Stimulated activated CD4-positive, alpha-beta T cell treated with anti-CD3 and anti-CD28 coated beads, Interleukin-2, amount 100 ng/mL, for 48 hours (primary cell): ENCODE measurements around the gene TP53AIP1.

ENCODE experiments used
- DNase-seq, 2 donors: peaks; one replicate each; pipeline ENCODE4 v3.0.0-alpha.2; 2020

The TP53AIP1 gene

DNA sequence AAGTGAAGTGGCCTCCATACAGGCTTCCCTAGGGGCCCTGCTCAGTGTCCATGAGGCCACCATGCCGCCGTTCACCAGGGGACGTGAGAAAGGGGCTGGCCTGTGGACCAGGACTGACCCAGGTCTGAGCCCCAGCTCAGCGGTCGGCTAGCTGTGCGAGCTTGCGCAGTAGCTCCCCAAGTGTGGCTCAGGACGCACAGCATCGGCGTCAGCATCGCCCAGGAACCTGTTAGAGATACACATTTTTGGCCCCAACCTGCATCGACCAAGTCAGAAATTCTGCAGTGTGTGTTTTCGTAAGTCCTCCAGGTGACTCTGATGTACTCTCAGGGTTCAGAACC, 429 bp downstream of the TP53AIP1 start:
- no peak for DNase-seq

DNA sequence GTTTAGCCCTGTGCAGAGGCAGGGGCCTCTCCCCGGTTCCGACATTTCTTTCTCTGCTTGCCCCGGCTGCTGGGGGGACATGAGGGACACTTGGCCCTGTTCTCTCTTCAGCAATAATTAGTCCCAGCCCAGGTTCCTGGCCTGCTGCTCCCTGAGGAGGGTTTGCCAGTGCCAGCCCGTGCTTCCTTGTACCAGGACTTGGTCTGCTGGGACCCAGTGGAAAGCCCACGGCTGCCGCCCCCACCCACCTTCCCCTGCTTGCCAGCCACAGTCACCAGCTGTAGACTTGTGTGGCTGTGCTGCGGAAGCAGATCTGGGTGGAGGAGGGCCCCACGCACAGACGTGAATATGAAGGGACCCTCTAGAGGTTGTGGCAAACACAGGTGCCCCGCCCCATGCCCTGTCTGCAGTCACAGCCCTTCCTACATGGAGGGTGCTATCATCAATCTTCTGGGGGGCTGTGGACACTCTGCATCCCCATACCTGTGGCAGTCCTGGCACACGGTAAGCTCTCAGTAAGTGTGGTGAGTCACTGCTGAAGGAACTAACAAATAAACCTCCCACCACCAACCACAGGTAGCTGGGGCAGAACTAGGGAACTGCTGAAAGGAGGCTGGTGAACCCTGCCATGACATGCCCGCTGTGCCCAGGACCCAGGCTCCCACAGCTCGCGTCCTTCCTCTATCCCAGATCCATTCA, 949 bp downstream of the TP53AIP1 start:
- no peak for DNase-seq

DNA sequence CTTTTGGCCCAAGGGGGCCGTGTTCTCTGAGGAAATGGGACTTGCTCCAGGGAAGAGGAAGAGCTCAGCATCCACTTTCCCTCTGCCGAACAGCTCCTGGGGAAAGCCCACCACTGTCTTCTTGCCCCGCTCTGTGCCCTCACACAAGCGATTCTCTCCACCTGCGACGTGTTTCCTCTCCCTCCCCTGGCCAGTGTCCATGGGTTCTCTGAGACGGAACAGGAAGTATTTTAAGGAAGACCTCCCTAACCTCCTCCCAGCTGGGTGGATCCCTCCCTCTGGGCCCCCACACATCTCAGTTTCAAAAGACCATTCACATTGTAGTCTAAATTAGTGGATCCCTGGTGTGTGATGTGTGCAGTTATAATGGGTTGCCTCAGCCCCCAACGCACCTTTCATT, 1.6 kb downstream of the TP53AIP1 start:
- DNase-seq = no peak

DNA sequence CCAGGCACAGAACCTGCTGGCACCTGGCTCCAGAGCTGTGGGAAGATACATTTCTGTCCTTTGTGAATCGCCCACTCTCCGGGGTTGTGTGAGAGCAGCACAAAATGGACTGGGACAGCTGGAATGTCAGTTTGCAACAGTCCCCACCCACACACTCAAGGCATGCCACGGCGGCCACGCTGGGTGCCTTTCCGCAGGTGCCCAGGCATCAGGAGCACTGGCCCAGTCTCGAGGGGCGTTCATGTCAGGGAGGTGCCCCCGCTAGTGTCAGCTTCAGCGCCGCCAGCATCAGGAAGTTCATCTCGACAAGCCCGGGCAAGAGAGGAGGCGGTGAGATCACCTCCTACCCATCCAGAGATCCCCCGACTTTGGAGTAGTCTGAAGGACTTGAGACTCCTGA, 2.1 kb downstream of the TP53AIP1 start:
- DNase-seq = no peak

DNA sequence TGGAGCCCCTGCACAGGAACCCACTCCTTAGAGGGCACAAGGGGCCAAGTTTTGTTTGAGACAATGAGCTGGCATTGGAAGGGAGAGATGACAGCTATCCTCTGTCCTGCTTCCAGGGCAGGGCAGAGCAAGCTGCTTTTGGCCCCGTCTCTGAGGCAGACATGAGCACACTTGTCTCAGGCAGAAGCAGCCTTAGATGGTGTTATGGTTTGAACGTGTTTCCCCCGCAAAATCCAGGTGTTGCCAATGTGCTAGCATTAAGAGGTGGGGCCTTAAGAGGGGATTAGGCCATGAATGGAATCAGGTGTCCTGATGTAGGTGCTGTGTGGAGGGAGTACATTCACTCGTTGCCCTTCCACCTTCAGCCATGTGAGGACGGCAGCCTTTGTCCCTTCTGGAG, 2.5 kb downstream of the TP53AIP1 start:
- no peak for DNase-seq

DNA sequence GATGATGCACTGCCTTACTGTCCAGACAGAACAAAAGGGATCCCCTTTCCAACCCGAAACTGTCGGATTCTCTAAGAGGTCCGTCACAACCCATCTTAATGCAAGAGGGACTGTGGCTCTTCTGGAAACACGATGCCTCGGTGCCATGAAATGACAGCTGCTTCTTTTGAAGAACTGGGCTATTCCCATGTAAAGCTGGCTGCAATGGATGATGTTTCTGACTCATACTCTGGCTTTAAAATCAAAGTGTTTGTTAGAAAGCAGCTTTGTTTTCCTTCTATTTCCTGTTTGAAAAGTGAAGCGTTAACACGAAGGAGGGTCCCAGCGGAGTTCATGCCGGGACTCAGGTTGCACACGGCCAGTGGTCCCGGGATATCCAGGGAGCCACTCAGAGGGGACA, 3.1 kb downstream of the TP53AIP1 start:
- no peak for DNase-seq

DNA sequence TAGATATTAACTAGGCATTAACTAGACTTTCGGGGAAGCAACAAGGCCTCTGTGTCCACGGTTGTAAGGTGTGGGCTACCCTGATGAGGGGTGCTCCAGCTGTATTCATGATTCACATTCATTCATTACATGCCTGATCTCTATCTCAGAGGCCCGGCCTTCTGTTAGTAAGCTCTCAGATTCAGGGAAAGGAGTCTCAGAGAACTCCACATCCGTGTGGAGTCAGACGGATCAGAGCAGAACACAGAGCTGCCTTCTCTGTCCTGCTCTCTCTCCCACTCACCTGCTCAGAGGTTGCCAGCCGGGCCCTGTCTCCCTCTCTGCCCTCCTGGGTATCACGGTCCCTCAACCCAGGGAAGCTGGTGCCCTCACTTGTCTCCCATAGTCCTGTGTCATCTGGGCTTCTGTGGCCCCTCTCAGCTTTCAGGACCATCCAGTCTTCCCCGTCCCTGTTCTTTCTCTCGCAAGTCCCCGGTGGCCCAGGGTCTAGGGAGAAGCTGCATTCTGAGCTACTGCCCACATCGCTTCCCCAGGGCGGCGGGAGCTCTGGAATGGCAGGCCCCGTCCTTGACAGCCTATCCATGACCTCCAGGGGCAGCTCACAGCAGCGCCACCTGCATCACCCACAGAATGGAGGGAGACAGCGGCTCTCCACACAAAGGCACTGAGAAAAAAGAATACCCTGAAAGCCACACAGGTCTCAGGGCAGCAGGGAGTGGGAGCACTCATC, 4.3 kb downstream of the TP53AIP1 start:
- no peak for DNase-seq

DNA sequence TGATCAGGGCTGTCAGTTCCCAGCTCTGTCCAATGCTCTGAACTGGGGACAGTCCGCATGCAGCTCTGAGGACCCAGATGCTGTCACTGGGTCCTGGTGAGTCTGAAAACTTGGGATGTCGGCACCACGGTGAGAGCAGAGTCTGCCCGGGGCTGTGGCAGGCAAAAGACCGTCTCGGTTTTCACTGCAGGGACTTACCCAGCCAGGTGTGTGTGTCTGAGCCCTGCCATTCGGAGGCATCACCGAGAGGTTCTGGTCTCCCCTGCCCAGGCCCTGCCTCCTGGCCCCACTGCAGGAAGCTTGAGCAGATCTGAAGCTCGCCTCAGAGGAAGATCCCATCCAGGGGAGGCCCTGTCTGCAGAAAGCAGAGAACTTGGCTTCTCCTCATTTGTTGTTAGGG, 5.2 kb downstream of the TP53AIP1 start:
- DNase-seq = no peak

DNA sequence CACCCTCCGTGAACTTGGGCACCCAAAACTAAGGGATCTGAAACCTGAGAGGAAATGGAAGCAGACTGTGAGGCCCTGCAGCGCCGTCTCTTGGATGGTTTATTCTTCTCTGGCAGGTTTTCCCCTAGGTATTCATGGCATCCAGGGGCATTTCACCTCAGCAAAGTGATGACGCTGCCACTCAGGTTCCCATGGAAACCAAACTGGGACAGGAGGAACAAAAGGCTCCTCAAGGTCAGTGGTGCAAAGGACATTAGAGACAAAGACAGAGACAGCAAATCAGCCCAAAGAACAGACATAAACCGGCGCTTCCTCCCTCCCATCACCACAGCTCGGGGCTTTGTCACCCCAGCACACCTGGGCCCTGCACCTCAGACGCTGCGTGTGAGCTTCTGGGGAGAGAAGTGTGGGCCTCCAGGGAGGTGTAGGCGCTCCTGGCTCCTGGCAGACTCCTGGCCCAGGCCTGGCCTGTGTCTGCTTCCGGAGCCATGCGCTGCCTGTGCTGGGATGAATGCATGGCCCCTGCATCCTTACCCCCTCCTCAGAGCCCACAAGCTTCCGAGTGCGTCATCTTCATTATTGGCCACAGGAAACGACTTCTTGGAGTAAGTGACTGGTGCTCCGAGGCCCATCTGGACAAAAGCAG, 5.9 kb downstream of the TP53AIP1 start:
- no peak for DNase-seq

DNA sequence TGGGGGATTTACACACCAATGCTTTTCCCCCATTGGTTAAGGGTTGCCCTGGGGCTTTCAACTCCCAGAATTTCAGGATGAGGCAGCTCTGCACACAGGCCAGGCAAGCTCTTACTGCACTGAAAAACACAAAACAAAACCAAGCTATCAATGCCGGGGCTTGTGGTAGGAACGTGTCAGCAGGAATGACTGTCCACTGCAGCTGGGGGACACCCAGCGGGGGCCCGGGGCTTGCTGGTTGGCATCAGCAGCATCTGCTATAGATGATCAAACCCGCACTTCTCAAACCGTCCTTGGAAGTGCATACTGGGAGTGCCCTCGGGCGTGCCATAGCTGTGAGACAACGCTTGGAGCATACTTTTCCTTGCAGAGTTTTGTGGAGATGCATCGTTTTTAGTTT, 7.7 kb downstream of the TP53AIP1 start:
- no peak for DNase-seq

DNA sequence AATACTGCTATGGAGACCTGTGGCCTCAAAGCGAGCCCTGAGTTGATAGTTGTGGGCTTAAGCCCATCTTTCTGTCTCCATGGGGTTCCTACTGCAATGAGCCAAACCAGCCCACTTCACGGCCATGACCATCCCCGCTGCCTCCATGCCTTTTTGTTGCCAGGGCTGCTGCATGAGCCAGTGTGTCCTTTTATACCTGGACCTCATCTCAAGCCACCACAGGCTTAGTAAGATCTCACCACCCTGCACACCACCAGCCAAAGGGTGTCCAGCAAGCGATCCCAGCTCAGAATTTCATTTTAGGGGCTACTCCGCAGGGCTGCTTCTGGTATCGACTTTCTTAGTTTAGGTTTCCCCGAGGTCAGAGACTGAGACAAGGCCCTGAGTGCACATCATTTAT, 8.3 kb downstream of the TP53AIP1 start:
- DNase-seq = no peak

DNA sequence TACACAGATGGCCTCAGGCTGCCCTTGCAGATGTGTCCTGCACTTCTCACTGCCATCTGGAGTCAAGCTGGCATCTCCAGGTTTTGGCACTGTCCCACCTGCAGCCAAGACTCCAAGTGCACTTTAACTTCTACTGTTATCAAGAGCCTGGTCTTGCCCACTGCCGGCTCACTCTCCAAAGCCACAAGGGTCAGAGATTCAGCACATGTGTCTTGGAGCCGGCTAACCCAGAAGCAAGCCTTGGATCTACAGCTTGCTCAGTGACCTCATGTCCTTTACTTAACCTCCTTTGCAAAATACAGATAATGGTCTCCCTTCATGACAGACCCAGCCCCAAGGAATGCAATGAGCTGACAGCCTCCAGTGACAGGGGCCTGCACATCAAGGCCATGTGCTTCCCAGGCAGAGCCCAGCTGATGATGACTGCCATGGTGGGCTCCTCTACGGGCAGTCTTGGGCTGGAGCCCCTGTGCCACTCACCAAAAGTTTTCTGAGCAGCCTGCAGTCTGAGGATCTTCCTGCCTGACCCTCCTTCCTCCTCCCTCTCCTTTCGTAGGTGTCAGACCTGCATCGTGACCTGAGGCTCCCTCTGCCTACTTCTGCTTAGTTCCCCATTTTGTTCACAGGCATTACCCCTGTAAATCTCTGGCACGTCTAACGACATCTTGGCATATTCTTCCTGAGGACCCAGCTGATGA, 9.0 kb downstream of the TP53AIP1 start:
- DNase-seq = no peak

DNA sequence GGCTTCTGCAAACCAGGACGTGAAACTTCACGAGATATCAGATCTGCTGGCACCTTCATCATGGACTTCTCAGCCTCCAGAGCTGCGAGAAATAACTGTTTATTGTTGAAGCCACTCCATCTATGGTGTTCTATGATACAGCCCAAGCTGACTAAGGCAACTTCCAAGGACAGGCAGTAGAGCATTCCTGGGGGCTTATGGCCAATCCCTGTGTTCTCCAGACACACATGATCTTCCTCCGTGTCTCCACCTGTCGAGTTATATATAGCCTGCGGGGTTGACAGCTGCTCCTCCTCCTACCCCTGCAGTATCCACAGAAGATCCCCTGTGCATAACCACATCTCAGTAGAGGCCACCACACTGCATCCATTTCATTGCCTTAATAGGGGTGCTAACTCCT, 11.0 kb downstream of the TP53AIP1 start:
- DNase-seq = no peak

DNA sequence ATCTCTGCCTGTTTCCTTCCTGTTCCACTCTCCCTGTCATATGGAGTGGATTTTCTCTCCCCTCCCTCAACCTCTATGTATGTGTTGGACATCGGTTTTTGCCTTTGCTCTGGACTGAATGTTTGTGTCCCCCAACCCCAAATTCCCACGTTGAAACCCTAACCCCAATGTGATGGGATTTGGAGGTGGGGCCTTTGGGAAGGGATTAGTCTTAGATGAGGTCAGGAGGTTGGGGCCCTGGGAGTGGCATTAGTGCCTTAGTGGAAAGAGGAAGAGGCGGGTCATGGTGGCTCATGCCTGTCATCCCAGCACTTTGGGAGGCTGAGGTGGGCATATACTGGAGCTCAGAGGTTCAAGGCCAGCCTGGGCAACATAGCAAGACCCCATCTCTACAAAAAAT, 11.6 kb downstream of the TP53AIP1 start:
- DNase-seq = no peak

DNA sequence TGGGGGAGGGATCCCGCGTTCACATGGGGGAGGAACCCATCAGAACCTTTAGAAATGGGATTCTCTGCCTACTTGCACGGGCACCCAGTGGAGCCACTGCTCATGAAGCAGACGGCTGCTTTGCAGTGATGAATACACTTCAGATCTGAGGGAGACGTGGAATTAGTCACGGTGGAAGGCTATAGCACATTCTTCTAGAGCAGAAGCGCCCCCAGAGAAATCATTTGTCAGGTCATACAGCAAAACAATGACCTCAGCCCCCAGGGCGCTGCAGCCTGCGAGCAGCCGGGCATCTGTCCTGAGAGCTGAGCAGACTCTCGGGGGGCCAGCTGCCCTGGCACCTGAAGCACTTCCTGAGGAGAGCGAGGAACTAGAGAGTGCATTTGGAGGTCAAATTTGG, 12.7 kb downstream of the TP53AIP1 start:
- no peak for DNase-seq

DNA sequence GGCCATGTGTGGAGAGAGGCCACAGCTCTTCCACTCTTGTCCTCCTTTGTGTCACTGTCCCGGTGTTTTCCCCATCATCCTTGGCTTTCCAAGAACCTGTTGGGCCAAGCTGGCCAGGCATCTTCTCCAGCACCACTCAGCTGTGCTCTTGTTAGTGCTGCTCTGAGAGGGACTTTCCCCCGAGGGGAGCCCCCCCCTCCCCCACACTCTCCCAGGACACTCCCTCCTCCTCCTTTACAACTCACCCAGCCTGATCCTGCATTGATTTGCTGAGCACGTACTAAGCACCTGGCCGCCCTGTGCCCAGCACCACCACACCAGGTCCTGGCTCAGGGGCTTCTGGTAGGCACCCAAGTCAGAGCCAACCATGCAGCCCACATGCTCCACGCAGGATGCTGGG, 13.2 kb downstream of the TP53AIP1 start:
- DNase-seq = no peak

DNA sequence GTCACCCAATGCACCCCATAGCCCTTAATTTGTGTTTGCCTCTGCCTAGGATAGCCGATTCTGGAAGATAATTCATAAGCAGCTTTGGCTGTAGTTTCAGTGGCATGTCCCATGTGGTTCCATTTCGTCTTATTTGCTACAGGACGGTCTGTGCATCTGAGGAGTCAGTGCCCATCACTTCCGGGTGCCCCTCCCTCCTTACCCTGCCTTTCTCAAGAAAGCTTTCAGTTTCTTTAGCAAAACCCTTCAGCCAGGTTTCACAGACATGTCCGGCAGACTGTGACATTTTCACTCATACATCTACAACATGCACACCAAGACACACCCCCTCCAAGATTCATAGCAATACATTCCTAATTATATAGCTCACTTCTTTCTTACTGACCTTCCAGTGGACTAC, 14.3 kb downstream of the TP53AIP1 start:
- DNase-seq = no peak

DNA sequence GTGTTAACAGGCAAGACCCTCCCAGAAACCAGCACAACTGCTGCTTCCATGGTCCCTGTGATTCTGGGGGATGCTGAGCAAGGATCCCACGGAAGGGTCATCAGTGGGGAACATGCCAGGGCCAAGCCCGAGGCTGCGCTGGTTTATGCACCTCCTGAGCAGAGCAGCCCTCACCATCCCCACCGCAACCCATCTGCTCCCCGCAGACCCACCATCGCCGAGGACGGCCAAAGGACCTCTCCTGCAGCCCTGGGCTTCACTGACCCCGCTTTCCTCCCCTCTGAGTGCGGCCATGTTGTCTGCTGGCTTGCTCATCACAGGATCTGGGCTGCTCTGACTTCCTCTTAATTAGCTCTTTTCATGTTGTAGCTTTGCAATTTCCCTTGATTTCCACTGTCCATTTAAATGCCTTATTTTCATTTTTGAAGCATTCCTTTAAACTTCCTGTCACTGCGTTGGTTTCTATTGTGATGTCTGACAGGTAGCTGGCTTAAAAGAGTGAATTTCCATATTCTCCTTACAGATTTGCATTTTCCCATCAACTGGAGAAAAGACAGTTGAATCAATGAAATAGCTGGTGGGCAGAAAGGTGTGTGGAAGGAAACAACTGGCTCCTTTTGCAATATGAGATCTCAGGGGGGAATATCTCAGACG, 14.9 kb downstream of the TP53AIP1 start:
- no peak for DNase-seq

DNA sequence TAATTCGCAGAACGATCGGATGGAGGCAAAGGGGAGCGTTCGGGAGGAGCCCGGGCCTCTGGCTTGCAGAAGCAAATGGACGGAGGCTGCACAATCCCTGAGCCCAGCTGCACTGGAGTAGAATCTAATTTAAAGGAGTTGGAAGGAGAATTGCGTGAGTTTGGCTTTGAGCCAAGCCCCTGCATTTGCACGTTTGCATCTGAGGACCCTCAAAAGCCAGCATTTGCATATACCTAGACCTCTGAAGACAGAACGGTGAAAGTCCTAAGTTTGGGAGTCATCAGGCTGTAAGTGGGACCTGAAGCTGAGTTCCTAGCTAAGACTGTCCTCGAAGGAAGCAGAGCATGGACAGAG, 15.6 kb downstream of the TP53AIP1 start:
- DNase-seq = no peak

DNA sequence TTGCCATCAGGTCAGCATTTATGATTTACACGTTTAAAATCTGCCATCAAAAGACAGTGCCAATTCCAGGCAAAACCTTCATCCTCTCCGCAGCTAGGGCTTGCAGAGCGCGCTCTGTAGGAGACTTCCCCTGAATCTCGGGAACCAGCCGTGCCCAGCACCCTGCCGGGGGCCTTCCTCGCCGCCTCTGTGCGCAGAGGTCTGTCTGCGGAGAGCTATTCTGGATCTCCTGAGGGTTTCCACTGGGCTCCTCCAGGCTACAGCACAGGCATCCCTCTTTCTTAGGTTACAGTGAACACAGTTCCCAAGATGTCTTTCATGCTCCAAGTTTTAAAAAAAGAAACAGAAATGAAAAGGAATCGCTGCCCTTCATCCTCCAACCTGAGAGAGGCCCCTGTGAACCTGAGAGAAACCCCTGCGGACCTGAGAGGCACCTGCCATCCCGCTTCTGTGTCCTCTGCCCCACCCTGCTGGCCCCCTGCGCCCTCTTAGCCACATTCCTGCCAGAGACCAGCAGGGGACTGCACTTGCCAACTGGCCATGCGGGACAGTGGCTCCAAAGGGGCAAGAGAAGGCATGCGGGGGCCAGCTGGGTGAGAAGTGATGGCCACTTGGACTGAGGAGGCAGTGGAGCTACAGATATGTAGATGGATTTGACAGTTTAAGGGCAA, 16.1 kb downstream of the TP53AIP1 start:
- no peak for DNase-seq

DNA sequence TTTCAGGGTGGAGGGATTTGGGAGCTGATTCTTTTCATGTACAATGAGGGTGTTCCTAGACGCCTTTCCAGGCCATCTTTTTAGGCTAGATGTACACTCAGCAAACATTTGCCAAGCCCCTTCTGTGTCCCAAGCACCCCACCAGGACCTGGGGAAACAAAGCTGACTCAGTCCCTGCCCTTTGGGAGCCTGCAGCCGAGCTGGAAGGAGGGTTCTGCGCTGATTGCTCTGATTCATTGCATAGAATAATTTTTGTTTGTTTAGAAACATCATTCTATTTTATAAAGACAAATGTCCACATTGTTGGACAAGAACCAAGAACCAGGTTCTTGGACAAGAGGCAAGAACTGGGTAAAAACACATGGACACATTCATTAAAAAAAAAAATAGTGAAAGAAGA, 16.7 kb downstream of the TP53AIP1 start:
- no peak for DNase-seq

DNA sequence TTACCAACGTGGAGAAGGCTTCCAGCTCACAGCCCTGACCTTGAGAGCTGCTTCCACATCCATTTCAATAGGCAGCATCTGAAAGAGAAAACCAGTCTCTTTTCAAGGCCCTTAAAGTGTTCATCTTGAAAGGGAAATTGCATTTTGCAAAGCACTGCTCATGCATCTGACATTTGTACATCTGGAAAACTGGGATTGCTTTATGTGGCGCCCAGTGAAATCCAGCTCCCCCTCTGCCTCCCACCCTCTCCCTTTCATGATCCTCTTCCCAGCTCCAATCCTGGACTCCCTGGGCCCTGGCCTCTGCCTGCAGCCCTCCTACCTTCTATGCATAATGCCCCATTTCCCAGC, 17.4 kb downstream of the TP53AIP1 start:
- DNase-seq = no peak
